CD14-positive monocyte (primary cell): ENCODE results near the gene SNX20. TPM values are rescaled to one million over a fixed set of nuclear protein-coding genes. Genes with fewer than 3 reads are reported as not detected.

Experiments
- DNase-seq, 3 donors: peaks; one replicate each; pipeline ENCODE4 v3.0.0-alpha.2; 2011 to 2022
- H2AFZ ChIP-seq: 2 replicates; pipeline ENCODE4 v1.6.0; 2012; ENCODE audit warnings: mild to moderate bottlenecking, low read depth, low read length, inconsistent platforms; ENCODE audit not compliant: insufficient read depth, poor library complexity, severe bottlenecking
- H3K27ac ChIP-seq, 2 donors: 1 replicate in 1 of 2; 2 replicates in 1 of 2; pipeline ENCODE4 v1.5.1; 2012 to 2013; ENCODE audit warnings: low read length in 2 of 2, control low read depth in 1 of 2, inconsistent platforms in 1 of 2, low read depth in 1 of 2, mild to moderate bottlenecking in 1 of 2
- H3K27me3 ChIP-seq, 2 donors: one replicate each; pipeline versions ENCODE4 v1.6.0 to v1.6.1; 2011 to 2013; ENCODE audit warnings: low read length in 2 of 2; ENCODE audit not compliant: control insufficient read depth in 2 of 2, insufficient read depth in 2 of 2
- H3K36me3 ChIP-seq, 2 donors: replicated peaks in 1 of 2; 1 replicate in 1 of 2; 2 replicates in 1 of 2; pipeline versions ENCODE4 v1.5.1 to v1.6.1; 2012 to 2013; ENCODE audit warnings: low read length in 2 of 2, control low read depth in 1 of 2, inconsistent platforms in 1 of 2, mild to moderate bottlenecking in 1 of 2; ENCODE audit not compliant: insufficient read depth in 2 of 2, control insufficient read depth in 1 of 2
- H3K4me1 ChIP-seq, 2 donors: 1 replicate in 1 of 2; 2 replicates in 1 of 2; pipeline versions ENCODE4 v1.5.1 to v1.6.1; 2012 to 2013; ENCODE audit warnings: low read length in 2 of 2, control low read depth in 1 of 2, inconsistent platforms in 1 of 2, mild to moderate bottlenecking in 1 of 2, moderate library complexity in 1 of 2; ENCODE audit not compliant: insufficient read depth in 2 of 2, control insufficient read depth in 1 of 2
- H3K4me2 ChIP-seq: replicated peaks from 2 replicates; pipeline ENCODE3; 2012; ENCODE audit warnings: low read length, moderate library complexity, mild to moderate bottlenecking; ENCODE audit not compliant: poor library complexity, severe bottlenecking; ENCODE audit errors: extremely low read depth
- H3K4me3 ChIP-seq, 3 experiments: fragments of 200-600 bp in 1 of 3; sonication (generic) in 1 of 3; replicated peaks in 1 of 3; 1 replicate in 2 of 3; 2 replicates in 1 of 3; pipeline ENCODE4 v1.5.1; 2011 to 2013; ENCODE audit warnings: low read length in 3 of 3, mild to moderate bottlenecking in 3 of 3, control low read depth in 2 of 3, low read depth in 2 of 3, inconsistent platforms in 1 of 3, moderate library complexity in 1 of 3
- H3K79me2 ChIP-seq: 2 replicates; pipeline ENCODE4 v1.6.0; 2012; ENCODE audit warnings: mild to moderate bottlenecking, control low read depth, inconsistent platforms, low read length, moderate library complexity; ENCODE audit not compliant: insufficient read depth
- H3K9ac ChIP-seq: 2 replicates; pipeline ENCODE4 v1.6.0; 2017; ENCODE audit warnings: low read length, mild to moderate bottlenecking; ENCODE audit not compliant: insufficient read depth, poor library complexity, severe bottlenecking
- H3K9me3 ChIP-seq, 2 donors: replicated peaks in 1 of 2; 1 replicate in 1 of 2; 2 replicates in 1 of 2; pipeline versions ENCODE4 v1.5.1 to v1.6.1; 2012 to 2013; ENCODE audit warnings: low read length in 2 of 2, control low read depth in 1 of 2; ENCODE audit not compliant: control insufficient read depth in 1 of 2, insufficient read depth in 1 of 2
- H4K20me1 ChIP-seq: 2 replicates; pipeline ENCODE4 v1.6.0; 2012; ENCODE audit warnings: mild to moderate bottlenecking, low read length, control low read depth, moderate library complexity; ENCODE audit not compliant: insufficient read depth
- H3K27ac Mint-ChIP-seq, 7 donors: one replicate each; pipeline ENCODE4 v1.8.0; 2020; ENCODE audit warnings: mild to moderate bottlenecking in 7 of 7, mixed read lengths in 7 of 7, moderate library complexity in 6 of 7, inconsistent platforms in 2 of 7
- H3K27me3 Mint-ChIP-seq, 3 donors: one replicate each; pipeline ENCODE4 v1.8.0; 2021 to 2022; ENCODE audit warnings: low read depth in 3 of 3, mild to moderate bottlenecking in 3 of 3, mixed read lengths in 3 of 3, moderate library complexity in 3 of 3, inconsistent platforms in 1 of 3
- H3K36me3 Mint-ChIP-seq, 2 donors: one replicate each; pipeline ENCODE4 v1.8.0; 2020; ENCODE audit warnings: mixed read lengths in 2 of 2, inconsistent platforms in 1 of 2, mild to moderate bottlenecking in 1 of 2
- H3K4me1 Mint-ChIP-seq: one replicate; pipeline ENCODE4 v1.8.0; 2020; ENCODE audit warnings: mild to moderate bottlenecking, mixed read lengths
- H3K4me3 Mint-ChIP-seq, 2 donors: one replicate each; pipeline ENCODE4 v1.8.0; 2020; ENCODE audit warnings: mild to moderate bottlenecking in 2 of 2, mixed read lengths in 2 of 2, moderate library complexity in 1 of 2
- H3K9me3 Mint-ChIP-seq, 7 donors: one replicate each; pipeline ENCODE4 v1.8.0; 2020 to 2022; ENCODE audit warnings: mixed read lengths in 7 of 7, mild to moderate bottlenecking in 6 of 7, moderate library complexity in 6 of 7, inconsistent platforms in 2 of 7
- CTCF ChIP-seq: fragments of 200-600 bp; IDR thresholded peaks from one replicate; pipeline ENCODE4 v1.8.0; 2022; ENCODE audit warnings: antibody characterized with exemption, mild to moderate bottlenecking
- WGBS: methylation state at CpG from one replicate; pipeline ENCODE4 v1.1.5; 2013; ENCODE audit warnings: missing lambda C conversion rate; ENCODE audit not compliant: insufficient coverage; 5-methylcytosine and 5-hydroxymethylcytosine counted together
- intact Hi-C, 2 donors: fragments of 100-400 bp; cut with micrococcal nuclease; formaldehyde crosslinking; loops; one replicate each; pipeline versions ENCODE4 v1.15.0 to v1.15.1; 2023
- polyA plus RNA-seq, 3 donors: library from polyadenylated mRNA; depleted of rRNA in 1 of 3; unstranded in 2 of 3; stranded (reverse) in 1 of 3; fragments of 300-500 nt in 2 of 3; fragments of >200 nt in 1 of 3; fragmentation: Illumina TruSeq in 2 of 3; gene quantifications; 1 replicate in 2 of 3; 2 replicates in 1 of 3; pipeline ENCODE4 v1.2.3, GENCODE V29; 2012 to 2021

SNX20 gene
- polyA plus RNA-seq, 3 donors, result 51.0 to 83.2 (median 52.0) TPM

GRCh38 chr16:50644245-50644644 lies 36.9 kb downstream of the SNX20 start:
- Mint-ChIP-seq H3K4me3 (no peak overlapping the region), H3K4me1 (no peaks in the 10 kb centered on the region), H3K27me3 (peaks cover 1 to 6% (median 3%) of the 10 kb centered on the region in 3 donors), H3K27ac (no peak overlapping the region), H3K36me3 (no peaks in the 10 kb centered on the region), H3K9me3 (no peaks in the 10 kb centered on the region)
- H3K27ac ChIP-seq, result no peak overlapping the region
- H3K4me3 ChIP-seq, result no peak overlapping the region
- TF ChIP-seq CTCF, result no peak
- no peaks in the 10 kb centered on the region for H3K4me1 ChIP-seq
- no peak overlapping the region for H3K4me2 ChIP-seq
- intact Hi-C loops, result no loop called here
- no peaks in the 10 kb centered on the region for H3K36me3 ChIP-seq
- H2AFZ ChIP-seq, result no peak overlapping the region
- 95% methylated on average over 5 of the region's 5 CpGs for WGBS
- no peaks in the 10 kb centered on the region for H4K20me1 ChIP-seq
- H3K9ac ChIP-seq, result no peak overlapping the region
- H3K79me2 ChIP-seq, result no peaks in the 10 kb centered on the region
- no peaks in the 10 kb centered on the region for H3K9me3 ChIP-seq
- DNase-seq, result no peak
- H3K27me3 ChIP-seq, result no peaks in the 10 kb centered on the region

- Histone ChIP-seq H3K9ac (no peak overlapping the region), H4K20me1 (no peaks in the 10 kb centered on the region), H3K36me3 (no peaks in the 10 kb centered on the region), H3K4me1 (no peaks in the 10 kb centered on the region), H3K27me3 (no peaks in the 10 kb centered on the region), H3K9me3 (no peaks in the 10 kb centered on the region), H2AFZ (no peak overlapping the region), H3K79me2 (no peaks in the 10 kb centered on the region), H3K4me2 (no peak overlapping the region), H3K27ac (no peak overlapping the region), H3K4me3 (no peak overlapping the region)
- no peak for TF ChIP-seq CTCF
- Mint-ChIP-seq H3K4me1 (no peaks in the 10 kb centered on the region), H3K36me3 (no peaks in the 10 kb centered on the region), H3K4me3 (no peak overlapping the region), H3K9me3 (no peaks in the 10 kb centered on the region), H3K27ac (no peak overlapping the region), H3K27me3 (peaks cover 0 to 6% (median 2%) of the 10 kb centered on the region in 3 donors)
- 49% methylated on average over 3 of the region's 4 CpGs for WGBS
- intact Hi-C loops, result no loop called here
- DNase-seq, result no peak
These were observed 37.9 kb downstream of the SNX20 start for GRCh38 chr16:50643192-50643591.
